CD4-positive, alpha-beta T cell treated with Interleukin-2 at 100 ng/mL for 4 hours (primary cell): ENCODE results near the gene AOAH.
"Not testable (repeated sequence)": the region's sequence is repeated elsewhere in the genome, so short reads cannot be mapped to it uniquely, and the experiment has no call there.

Source experiments
- DNase-seq: peaks from one replicate; pipeline ENCODE4 v3.0.0-alpha.2; 2020; ENCODE audit warnings: low spot score

The AOAH gene

GRCh38 chr7:36658335-36659171, 65.7 kb downstream of the AOAH start:
- DNase-seq, result no peak

- peak; percentile 21 for DNase-seq
These were observed 67.1 kb downstream of the AOAH start for GRCh38 chr7:36657036-36657660.

- no peak for DNase-seq
These were observed 69.9 kb downstream of the AOAH start for GRCh38 chr7:36654436-36654835.

GRCh38 chr7:36653663-36654355, 70.5 kb downstream of the AOAH start:
- no peak for DNase-seq

- no peak for DNase-seq
These were observed 71.2 kb downstream of the AOAH start for GRCh38 chr7:36653008-36653662.

- no peak for DNase-seq
These were observed 71.9 kb downstream of the AOAH start for GRCh38 chr7:36652431-36652830.

GRCh38 chr7:36651404-36651803, 72.9 kb downstream of the AOAH start:
- no peak for DNase-seq

GRCh38 chr7:36650766-36651312, 73.5 kb downstream of the AOAH start:
- DNase-seq, result no peak

GRCh38 chr7:36650320-36650719, 74.0 kb downstream of the AOAH start:
- DNase-seq, result no peak

- DNase-seq, result not testable (repeated sequence)
These were observed 75.0 kb downstream of the AOAH start for GRCh38 chr7:36649319-36649718.

- DNase-seq, result no peak
These were observed 75.9 kb downstream of the AOAH start for GRCh38 chr7:36648441-36648840.

- no peak for DNase-seq
These were observed 79.5 kb downstream of the AOAH start for GRCh38 chr7:36644625-36645422.

- DNase-seq, result no peak
These were observed 81.9 kb downstream of the AOAH start for GRCh38 chr7:36642414-36642813.

GRCh38 chr7:36642010-36642409, 82.3 kb downstream of the AOAH start:
- no peak for DNase-seq

GRCh38 chr7:36640682-36641081, 83.6 kb downstream of the AOAH start:
- DNase-seq, result no peak

- DNase-seq, result peak; percentile 48
These were observed 84.5 kb downstream of the AOAH start for GRCh38 chr7:36639826-36640225.

GRCh38 chr7:36638586-36639263, 85.6 kb downstream of the AOAH start:
- no peak for DNase-seq

- DNase-seq, result no peak
These were observed 86.2 kb downstream of the AOAH start for GRCh38 chr7:36638140-36638539.

- no peak for DNase-seq
These were observed 86.9 kb downstream of the AOAH start for GRCh38 chr7:36637417-36637816.

GRCh38 chr7:36636126-36636525, 88.2 kb downstream of the AOAH start:
- no peak for DNase-seq

GRCh38 chr7:36635091-36635490, 89.2 kb downstream of the AOAH start:
- DNase-seq, result no peak
